Vagina (tissue), 2 donors: ENCODE data around the gene ANO7.

Experiments used
- CTCF ChIP-seq, 3 experiments: fragments of 450-650 bp in 2 of 3; fragments of 200-600 bp in 1 of 3; sonication (generic) in 1 of 3; IDR thresholded peaks; one replicate each; pipeline ENCODE4 v1.5.1; 2017 to 2019; ENCODE audit warnings: antibody characterized with exemption in 3 of 3, mild to moderate bottlenecking in 2 of 3, moderate library complexity in 2 of 3
- POLR2A ChIP-seq, 2 donors: fragments of 450-650 bp; IDR thresholded peaks; one replicate each; pipeline ENCODE4 v1.6.1; 2017; ENCODE audit warnings: antibody characterized with exemption in 2 of 2, mild to moderate bottlenecking in 2 of 2, moderate library complexity in 2 of 2
- POLR2AphosphoS5 ChIP-seq, 2 donors: sonication (generic); formaldehyde crosslinking; IDR thresholded peaks; one replicate each; pipeline ENCODE4 v1.9.0; 2017; ENCODE audit warnings: antibody characterized with exemption in 2 of 2, mild to moderate bottlenecking in 2 of 2, low read depth in 1 of 2; ENCODE audit not compliant: insufficient read depth in 1 of 2

- TF ChIP-seq POLR2A (IDR thresholded peaks at IDR 0.05) (no peak), CTCF (IDR thresholded peaks at IDR 0.05) (no peak), POLR2AphosphoS5 (IDR thresholded peaks at IDR 0.05; ENCODE audit: insufficient read depth in 1 of 2, low read depth in 1 of 2) (no peak)
Observed at GRCh38 chr2:241157841-241158545, 30.5 kb upstream of the ANO7 start.
